ENCODE results near the gene ISM2. TPM values are rescaled to one million over a fixed set of nuclear protein-coding genes. Genes with fewer than 3 reads are reported as not detected.
A peak's percentile ranks its signal among the peaks of the same experiment; 100 is the strongest.

Gene ISM2
- total RNA-seq, 1 donor from 2014 or later = 1.3 TPM

DNA sequence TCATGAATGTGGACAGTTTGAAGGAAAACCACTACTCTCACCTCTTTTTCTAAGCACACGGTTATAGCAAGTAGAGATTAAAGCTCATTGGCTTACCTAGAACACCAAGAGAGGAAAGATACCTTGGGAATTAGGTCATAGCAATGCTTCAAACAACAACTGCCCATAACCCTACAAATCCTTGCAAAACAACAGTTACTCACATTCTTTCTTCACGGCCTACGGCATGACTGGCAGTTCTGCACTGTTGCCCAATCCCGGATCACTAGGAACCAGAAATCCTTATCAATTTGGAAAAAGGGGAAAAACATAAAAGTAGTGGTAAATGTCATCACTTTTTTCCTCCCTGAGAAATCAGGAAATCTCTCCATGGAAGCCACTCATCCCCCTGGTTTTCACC is 9.6 kb upstream of the ISM2 start:
- peak; percentile 95 for DNase-seq (ENCODE audit: low read depth)

DNA sequence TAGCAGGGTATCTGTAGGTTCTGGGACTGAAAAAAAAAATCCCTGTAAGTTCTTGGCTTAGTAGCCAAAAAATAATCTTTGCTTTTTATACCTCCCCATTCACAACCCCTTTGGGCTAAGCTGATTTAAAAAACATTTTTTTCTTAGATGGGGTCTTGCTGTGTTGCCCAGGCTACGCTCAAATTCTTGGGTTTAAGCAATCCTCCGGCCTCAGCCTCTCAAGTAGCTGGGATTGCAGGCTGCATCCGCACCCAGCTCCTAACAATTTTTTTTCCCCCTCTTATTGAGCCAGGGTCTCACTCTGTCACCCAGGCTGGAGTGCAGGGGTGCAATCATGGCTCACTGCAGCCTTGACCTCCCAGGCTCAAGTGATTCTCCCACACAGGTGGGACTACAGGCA is 9.1 kb upstream of the ISM2 start:
- no peak for DNase-seq (ENCODE audit: low read depth)

DNA sequence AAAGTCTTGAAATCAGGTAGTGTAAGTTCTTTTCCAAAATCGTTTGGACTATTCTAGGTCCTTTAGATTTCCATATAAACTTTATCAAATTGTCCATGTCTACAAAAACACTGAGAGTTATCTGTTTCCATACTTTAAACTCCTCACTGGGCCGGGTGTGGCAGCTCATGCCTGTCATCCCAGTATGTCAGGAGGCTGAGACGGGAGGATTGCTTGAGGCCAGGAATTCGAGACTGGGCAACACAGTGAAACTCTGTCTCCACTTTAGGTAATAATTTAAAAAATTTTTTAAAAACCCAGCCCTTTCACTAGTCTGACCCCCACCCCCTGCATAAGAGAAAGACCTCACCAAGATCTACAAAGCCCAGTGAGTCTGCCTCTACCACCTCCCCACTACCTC is 6.4 kb upstream of the ISM2 start:
- no peak for DNase-seq (ENCODE audit: low read depth)

DNA sequence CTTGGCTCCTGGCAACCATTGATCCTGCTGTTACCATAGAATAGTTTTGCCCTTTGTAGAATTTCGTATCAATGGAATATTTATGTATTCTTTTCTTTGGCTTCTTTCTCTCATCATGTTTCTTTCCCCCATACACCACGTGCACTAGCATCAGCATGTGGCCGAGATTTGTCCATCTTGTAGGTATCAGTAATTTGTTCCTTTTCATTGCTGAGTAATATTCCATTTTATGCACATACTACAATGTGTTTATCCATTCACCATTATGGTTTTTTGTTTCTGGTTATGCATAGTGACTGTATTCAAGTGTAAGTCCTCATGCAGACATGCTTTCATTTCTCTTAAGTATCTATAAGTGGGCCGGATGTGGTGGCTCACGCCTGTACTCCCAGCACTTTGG is 4.5 kb upstream of the ISM2 start:
- DNase-seq (ENCODE audit: low read depth) = no peak

DNA sequence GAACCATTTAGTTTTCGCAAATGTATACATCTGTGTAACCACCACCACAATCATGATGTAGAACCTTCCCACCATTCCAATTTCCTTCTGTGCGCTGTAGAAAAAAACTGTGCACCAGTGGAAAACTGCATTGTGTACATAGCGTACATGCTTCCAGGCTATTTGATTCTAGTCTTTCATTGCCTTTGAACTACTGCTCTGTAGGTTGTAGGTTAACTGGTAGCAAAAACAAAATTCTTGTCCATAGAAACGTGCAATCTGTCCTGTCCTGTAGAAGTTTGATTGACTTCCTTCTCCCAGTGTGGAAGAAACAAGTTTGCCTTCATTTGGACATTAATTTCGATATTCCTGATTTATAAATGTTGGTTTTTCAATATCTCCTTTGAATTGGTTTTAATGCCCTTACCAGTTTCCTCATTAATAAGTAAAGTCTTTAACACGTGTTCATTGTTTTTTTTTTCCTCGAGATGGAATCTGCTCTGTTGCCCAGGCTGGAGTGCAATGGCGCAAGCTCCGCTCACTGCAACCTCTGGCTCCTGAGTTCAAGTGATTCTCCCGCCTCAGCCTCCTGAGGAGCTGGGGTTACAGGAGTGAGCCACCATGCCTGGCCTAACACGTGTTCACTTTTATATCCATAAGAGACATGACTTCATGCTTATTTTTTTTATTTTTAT is 3.6 kb upstream of the ISM2 start:
- no peak for DNase-seq (ENCODE audit: low read depth)

DNA sequence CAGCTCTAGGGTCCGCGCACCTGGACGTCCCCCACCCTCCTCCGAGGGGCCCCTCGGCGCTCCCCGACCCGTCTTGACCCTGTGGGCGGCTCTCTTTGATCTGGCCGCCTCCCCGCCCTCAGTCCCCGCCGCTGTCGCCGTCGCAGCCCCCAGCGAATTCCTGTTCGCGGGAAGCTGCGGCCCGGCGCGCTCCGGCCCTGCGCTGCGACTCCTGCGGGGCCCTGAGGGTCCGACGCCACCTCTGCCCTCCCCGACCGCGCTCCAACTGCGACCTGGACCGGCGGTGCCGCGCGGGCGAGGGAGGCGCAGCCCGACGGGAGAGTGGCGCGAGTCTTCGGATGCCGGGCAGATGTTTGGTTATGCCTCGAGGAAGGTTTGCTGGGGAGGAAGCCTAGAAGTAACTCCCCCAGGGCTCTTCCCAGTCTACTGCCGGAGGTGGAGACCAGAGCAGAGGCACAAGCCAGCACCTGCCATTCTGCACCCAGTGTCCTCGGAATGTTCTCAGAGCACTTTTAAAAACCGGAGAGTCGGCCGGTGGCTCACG is 440 bp upstream of the ISM2 start:
- DNase-seq (ENCODE audit: low read depth) = no peak

DNA sequence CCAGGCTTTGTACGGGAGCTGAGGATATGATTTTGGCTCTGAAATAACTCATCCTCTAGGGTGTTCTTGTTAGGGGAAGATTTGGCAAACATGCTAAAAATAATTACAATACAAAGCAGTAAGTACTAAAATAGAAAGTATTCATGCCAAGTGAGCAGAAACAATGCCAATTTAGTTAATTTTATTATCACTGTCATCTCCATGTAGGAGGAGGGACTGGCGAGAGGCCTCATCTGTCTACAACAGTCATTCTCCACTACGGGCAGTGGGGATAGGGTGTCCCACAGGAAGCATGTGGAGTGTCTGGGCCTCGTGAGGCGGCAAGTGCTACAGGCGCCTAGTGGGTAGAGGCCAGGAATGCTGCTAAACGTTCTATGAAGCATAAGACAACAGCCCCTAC is 3.3 kb downstream of the ISM2 start:
- no peak for DNase-seq (ENCODE audit: low read depth)

DNA sequence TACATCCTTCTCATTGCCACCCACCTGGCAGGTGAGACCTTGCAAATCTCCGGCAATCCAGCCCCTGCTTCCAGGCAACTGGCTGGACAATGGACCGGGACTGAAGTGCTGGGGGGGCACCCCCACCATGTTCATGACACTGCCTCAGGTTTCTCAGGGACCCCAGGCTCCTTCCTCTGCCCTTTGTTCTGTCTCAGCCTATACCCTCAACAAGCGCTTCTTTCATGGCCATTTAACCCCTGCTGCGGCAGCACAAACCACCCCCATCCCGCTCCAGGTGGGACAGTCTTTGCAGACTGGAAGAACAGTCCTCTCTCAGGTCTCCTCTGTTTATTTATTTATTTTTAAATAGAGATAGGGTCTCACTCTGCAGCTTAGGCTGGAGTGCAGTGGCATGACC is 7.6 kb downstream of the ISM2 start:
- no peak for DNase-seq (ENCODE audit: low read depth)

DNA sequence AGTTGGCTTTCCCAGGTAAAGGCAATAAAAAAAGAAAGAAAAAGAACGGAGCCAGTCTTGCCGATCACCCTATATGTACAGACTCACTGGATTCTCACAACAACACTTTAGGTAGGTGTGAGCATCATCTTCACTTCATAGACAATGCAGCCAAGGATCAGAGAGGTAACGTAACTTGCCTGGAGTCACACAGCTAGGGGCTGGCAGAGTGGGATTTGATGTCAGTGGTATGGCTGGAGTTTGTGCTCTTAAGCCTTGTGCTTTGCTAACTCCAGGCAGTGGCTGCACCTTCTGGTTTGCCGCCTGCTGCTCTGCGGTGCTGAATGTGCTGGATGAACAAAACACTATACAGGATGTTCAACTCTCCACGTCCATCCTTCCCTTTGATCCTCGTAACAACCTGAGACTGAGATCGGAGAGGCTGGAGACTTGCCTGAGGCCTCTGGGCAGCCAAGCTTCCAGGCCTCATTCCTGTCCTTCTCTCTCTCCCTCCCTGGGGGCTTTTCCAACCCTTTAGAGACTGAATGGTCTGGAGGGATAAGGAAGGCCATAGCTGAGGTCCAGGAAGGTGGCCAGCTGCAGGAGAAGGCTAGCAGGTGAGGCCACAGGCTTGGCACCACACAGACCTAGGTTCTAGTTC is 8.1 kb downstream of the ISM2 start:
- no peak for DNase-seq (ENCODE audit: low read depth)

DNA sequence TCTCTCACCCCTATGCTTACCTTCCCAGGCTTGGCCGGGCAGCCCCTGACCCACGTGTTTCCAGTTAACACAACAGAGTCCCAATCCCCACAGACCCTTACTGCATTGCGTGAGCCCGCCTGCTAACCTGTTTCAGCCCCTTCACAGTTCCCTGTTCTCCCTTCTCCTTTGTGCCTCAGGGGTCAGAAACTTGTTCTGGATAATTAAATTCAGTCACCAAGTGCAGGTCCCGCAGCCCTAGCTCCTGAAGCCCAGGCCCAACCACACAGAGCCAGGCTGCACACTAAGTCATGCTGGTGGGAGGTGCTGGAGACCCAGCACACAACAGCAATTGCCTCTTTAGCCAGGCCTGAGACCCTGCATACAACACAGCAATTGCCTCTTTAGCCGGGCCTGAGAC is 9.6 kb downstream of the ISM2 start:
- no peak for DNase-seq (ENCODE audit: low read depth)

DNA sequence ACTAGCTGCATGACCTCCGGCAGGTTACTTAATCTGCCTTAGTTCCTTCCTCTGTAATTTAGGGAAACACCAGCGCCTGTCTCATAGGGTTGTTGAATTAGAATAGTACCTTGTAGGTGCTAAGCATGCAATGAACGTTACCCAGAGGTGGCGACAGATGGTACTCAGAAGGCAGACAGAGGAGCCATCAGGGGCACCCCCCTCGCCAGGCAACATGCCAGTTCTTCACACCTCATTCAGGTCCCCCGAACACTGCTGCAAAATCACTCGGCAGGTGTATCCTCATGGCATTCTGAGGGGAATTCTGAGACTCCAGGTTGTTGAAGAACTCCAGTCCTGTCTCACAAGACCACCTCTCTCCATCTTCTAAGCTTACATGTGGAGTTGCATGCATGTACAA is 10.1 kb downstream of the ISM2 start:
- DNase-seq (ENCODE audit: low read depth) = no peak

DNA sequence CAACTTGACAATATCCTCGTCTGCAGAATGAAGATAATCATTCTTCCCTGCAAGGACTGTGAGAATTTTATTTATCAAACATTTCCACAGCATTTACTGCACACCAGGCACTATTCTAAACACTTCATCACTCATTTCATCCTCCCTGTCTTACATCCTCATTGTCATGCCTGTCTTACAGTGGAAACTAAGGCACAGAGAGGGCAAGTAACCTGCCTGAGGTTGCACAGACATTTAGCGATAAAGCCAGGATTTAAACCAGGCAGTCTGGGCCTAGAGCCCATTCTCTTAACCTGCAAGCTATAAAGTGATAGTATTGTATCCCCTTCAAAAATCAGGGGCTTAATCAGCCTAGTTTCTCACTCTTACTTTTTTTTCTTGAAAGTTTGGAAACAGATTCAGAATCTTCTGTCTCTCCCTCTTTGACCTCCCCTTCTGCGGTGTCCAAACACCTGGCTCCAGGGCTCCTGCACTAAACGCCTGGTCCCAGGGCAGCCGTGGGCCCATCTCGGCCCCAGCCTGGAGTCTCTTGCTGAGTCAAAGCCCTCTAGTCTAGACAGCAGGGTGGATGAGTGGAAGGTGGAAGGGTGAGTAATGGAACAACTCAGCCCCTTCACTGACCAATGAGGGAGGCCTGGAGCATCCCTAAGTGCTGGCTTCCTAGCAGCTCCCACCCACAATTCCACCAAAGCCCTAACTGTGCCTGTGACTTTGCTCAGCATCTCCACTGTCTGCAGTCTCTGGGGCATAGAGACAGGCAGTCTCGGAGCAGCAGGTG is 12.5 kb downstream of the ISM2 start:
- DNase-seq (ENCODE audit: low read depth) = peak; percentile 52

DNA sequence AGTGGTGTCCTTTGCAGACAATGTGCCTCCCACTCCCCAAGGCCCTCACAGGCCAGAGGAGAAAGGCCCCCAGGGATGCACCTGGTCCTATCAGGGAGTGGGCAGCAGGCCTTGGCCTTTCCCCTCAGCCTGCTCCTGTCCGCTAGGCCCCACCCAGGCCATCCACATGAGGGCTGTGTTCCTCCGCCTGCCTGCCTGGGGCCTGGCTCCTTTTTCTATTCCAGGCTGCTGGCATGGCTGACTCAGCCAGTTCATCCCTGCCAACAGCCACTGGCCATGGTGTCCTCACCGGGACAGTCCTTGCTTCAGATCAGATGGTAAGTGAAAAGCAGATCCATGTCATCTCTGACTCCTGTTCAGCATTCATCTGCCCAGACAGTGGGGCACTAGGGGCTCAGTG is 13.4 kb downstream of the ISM2 start:
- DNase-seq (ENCODE audit: low read depth) = no peak

DNA sequence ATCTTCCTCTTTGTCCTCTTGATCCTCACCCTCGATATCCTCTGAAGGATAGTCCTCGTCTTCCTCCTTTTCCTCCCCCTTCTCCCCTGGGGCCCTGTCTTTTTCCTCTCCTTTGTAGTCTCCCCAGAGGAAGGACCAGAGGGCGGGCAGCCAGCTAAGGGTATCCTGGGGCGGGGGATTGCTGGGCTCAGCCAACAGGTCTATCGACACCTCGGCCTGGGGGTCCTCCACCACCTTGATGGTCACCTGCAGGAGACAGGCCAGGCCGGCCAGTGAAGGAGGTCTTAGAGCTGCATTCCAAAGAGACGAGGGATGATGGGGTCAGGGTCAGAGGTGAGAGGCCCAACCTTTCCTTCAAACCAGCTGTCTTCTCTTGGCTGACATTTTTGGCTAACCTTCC is 16.2 kb downstream of the ISM2 start:
- DNase-seq (ENCODE audit: low read depth) = no peak

DNA sequence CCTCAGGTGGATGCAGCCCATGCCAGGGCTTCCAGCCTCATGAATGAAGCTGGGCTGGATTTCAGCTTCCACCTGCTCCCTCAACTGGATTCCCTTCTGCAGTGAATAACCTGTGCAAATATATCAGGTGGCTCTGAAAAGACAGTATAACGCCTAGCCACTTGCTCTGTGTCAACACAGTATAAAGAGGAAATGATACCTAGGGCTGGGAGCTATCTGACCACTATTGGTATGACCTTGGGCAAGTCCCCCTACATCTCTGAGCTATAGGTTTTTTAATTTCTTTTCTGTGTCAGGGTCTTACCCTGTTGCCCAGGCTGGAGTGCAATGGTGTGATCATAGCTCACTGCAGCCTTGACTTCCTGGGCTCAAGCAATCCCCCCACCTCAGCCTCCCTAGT is 19.8 kb downstream of the ISM2 start:
- no peak for DNase-seq (ENCODE audit: low read depth)

DNA sequence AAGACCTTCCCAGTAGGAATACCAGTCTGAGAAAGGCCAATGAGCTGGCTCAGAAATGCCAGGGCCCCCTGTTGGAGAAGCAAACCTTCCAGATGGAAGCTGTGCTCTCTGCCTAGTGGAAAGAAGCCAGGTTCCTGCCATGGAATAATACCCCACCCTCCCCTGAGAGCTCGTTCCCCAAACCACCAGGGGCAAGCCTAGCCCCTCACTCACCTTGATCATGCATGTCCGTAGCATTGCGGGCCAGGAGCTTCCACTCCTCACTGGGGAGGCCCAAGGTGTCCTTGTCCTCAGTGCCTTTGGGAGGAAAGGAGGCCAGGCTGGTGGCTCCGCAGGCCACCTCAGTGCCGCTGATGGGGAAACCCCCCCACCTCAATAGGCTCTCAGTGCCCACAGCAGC is 20.6 kb downstream of the ISM2 start:
- DNase-seq (ENCODE audit: low read depth) = no peak

DNA sequence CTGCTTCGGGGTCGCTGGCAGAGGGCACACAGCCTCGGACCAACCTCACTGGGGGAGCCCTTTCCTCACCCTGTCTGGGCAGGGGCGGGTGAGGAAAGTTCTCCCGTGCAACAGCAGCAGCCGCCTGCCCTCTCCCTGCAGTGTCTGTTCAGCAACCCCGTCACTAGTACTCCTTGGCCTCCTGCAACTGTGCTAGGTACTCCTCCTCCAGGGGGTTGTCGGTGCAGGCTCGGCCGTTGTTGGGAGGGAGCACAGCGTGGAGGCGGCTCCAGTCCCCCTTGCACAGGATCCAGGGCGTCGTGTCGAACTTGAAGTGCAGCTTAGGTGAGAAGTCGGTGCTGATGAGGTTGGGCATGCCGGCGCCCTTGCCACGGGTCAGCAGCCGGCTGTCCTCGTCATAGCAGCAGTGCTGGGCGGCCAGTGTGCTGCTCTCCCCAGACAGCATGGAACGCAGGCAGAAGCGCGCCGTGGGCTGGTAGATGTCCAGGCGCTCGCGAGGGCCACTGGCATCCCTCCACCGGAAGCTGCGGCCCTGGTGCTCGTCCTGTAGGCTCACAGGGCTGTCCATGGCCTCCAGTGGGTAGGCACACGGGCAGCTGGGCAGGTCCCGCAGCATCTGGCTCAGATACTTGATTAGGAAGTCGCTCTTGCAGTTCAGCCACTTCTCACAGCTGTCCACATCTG is 23.0 kb downstream of the ISM2 start:
- no peak for DNase-seq (ENCODE audit: low read depth)

DNA sequence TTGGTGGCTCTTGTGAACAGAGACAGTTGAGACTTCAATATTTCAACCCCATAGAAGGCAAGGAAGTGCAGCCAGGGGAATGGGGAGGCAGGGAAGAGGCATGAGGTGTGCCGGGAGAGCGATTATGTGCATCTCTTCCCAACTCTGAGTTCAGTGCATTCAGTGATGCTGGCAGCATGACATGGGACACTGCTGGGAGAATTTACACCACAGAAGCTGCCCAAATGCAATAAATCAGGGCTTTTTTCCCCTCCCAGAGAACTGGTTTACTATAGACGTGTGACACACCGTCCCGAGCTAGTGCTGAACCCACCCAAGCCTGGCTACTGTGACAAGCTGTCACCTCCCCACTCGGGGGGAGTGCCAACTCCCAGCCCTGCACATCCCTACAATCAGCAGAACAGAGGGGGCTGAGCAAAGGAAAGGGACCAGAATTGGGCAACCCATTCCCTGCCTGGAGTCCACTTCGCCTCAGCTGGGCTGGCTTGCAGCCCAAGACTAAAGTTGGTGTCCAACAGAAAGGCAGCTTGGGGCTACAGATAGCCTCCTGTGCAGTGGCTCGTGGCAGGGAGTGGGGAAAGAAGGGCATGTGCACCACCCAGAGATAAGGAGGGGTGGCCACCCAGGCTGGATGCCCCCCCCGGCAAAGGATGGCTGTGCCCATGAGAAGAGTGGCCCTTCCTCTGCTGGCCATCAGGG is 24.0 kb downstream of the ISM2 start:
- no peak for DNase-seq (ENCODE audit: low read depth)

DNA sequence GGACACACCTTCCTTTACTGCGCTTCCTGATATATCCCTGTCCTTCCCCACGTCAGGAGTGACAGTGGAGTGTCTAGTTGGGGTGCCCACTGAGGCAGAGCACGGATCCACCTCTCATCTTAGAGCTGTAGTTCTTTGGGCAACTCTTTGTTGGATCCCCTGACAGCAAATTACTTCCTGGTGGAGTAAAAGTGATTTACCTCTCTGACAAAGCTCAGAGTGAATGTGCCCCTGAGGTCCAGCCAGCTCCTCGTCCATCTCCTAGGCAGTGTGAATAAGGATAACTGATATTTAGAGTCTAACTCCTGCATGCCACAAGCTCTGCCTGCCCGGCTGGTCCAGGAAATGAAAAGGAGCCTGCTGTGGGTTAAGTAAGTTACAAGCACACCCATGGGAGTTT is 24.7 kb downstream of the ISM2 start:
- DNase-seq (ENCODE audit: low read depth) = no peak

DNA sequence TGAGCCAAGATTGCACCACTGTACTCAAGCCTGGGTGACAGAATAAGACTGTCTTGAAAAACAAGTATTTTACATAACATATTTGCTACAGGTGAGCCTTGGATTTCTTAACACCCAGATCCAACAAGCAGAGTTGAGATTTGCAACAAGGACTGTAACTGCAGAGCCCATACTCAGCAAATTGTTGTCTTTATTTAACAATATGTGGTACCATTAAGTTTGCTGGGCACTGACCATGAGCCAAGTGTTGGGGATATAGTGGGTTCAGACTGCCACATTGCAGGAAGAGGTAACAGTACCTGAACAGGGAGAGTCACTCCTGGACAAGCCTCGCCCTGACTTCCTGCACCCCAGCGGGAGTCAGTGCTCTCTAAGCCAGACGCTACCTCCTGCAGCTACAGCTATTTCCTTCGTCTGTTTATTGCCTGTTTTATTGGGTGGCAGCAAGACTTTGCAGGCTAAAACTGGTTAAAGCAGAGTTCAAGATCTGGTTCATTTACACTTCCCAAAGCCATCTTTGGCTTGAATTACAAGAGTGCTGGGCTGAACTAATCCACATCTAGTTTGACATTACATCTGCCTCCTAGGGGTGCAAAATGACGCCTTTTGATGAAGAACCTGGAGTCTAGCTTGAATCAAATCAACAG is 28.3 kb downstream of the ISM2 start:
- DNase-seq (ENCODE audit: low read depth) = peak; percentile 46

DNA sequence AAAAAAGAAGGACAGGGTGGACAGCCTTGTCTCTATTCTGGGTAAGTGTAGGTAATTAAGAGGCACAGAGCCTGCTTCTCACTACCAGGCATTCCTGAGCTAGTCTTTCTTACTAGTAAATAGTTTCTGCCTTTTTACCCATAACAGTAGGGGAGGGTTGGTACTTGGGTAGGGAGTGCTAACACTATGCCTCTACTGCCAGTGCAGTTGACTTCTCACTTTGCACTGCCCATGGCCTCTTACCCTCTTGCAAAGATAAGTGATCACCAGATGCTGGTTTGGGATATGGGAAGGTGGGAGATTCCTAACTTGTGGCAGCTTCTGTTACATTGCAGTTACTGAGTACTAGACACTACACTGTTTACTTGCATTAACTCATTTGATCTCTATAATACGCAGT is 29.1 kb downstream of the ISM2 start:
- no peak for DNase-seq (ENCODE audit: low read depth)
